PC-3 (cell line): ENCODE data around the gene AGAP1.

Experiments used
- EZH2phosphoT487 ChIP-seq: fragments of 300-600 bp; sonication (generic); IDR thresholded peaks from 2 replicates; pipeline ENCODE4 v1.6.1; 2018; ENCODE audit warnings: mild to moderate bottlenecking, antibody characterized with exemption, low read length, borderline replicate concordance
- TF ChIP-seq, protein P1 (sequence below): fragments of 300-600 bp; sonication (generic); conservative IDR thresholded peaks from 2 replicates; pipeline ENCODE4 v1.5.1; 2017; ENCODE audit warnings: antibody characterized with exemption, low read depth, mild to moderate bottlenecking, low read length

DNA sequence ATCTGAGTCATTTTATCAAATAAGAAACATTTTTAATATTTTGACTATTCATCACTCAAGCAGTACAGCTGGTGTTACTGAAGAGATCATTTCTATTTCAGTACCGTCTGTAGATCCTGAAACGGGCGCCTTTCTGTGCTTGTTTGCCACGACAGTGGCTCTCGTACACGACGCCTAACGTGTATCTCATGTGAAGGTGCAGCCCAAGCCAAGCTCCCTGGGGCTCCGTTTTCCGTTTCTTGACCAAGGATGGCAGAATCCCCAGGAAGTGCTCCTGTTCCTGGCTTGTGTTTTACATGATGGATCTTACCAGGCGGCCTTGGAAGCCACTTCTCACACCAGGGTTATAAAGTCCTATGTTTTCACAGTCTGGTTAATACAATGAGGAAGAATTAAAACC, 353.7 kb downstream of the AGAP1 start:
- no peak for TF ChIP-seq EZH2phosphoT487
- TF ChIP-seq, protein P1, sequence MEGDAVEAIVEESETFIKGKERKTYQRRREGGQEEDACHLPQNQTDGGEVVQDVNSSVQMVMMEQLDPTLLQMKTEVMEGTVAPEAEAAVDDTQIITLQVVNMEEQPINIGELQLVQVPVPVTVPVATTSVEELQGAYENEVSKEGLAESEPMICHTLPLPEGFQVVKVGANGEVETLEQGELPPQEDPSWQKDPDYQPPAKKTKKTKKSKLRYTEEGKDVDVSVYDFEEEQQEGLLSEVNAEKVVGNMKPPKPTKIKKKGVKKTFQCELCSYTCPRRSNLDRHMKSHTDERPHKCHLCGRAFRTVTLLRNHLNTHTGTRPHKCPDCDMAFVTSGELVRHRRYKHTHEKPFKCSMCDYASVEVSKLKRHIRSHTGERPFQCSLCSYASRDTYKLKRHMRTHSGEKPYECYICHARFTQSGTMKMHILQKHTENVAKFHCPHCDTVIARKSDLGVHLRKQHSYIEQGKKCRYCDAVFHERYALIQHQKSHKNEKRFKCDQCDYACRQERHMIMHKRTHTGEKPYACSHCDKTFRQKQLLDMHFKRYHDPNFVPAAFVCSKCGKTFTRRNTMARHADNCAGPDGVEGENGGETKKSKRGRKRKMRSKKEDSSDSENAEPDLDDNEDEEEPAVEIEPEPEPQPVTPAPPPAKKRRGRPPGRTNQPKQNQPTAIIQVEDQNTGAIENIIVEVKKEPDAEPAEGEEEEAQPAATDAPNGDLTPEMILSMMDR: no peak
